Measurements from ENCODE around the gene KEAP1.
A peak's percentile ranks its signal among the peaks of the same experiment; 100 is the strongest.
"Not testable (repeated sequence)": the region's sequence is repeated elsewhere in the genome, so short reads cannot be mapped to it uniquely, and the experiment has no call there.

Gene KEAP1

GRCh38 chr19:10500247-10500592, 2.9 kb downstream of the KEAP1 start:
- FAIRE-seq (no peak), DNase-seq (ENCODE audit: insufficient read length, low spot score) (no peak)

- DNase-seq (ENCODE audit: insufficient read length, low spot score) (no peak), FAIRE-seq (no peak)
Observed at GRCh38 chr19:10499550-10500246, 3.5 kb downstream of the KEAP1 start.

- FAIRE-seq = no peak
Observed at GRCh38 chr19:10497371-10497770, 5.8 kb downstream of the KEAP1 start.

GRCh38 chr19:10491472-10492047, 11.6 kb downstream of the KEAP1 start:
- FAIRE-seq (no peak), DNase-seq (ENCODE audit: insufficient read length, low spot score) (no peak)

More at GRCh38 chr19:10497371-10497770, 5.8 kb downstream of the KEAP1 start:
- no peak for DNase-seq (ENCODE audit: insufficient read length, low spot score)

GRCh38 chr19:10486551-10486950, 16.6 kb downstream of the KEAP1 start:
- FAIRE-seq = no peak
- no peak for DNase-seq (ENCODE audit: insufficient read length, low spot score)

- FAIRE-seq (no peak), DNase-seq (ENCODE audit: insufficient read length, low spot score) (peak; percentile 59)
Observed at GRCh38 chr19:10478903-10479384, 24.2 kb downstream of the KEAP1 start.

- no peak for DNase-seq (ENCODE audit: insufficient read length, low spot score)
- no peak for FAIRE-seq
Observed at GRCh38 chr19:10478476-10478875, 24.7 kb downstream of the KEAP1 start.

- FAIRE-seq = no peak
- no peak for DNase-seq (ENCODE audit: insufficient read length, low spot score)
Observed at GRCh38 chr19:10474962-10475451, 28.1 kb downstream of the KEAP1 start.

GRCh38 chr19:10473192-10473591, 30.0 kb downstream of the KEAP1 start:
- no peak for FAIRE-seq

GRCh38 chr19:10471909-10472308, 31.2 kb downstream of the KEAP1 start:
- FAIRE-seq (no peak), DNase-seq (ENCODE audit: insufficient read length, low spot score) (peak; percentile 59)

More at GRCh38 chr19:10473192-10473591, 30.0 kb downstream of the KEAP1 start:
- DNase-seq (ENCODE audit: insufficient read length, low spot score) = no peak

- FAIRE-seq = no peak
- no peak for DNase-seq (ENCODE audit: insufficient read length, low spot score)
Observed at GRCh38 chr19:10468133-10468532, 35.0 kb downstream of the KEAP1 start.

- no peak for FAIRE-seq
Observed at GRCh38 chr19:10467104-10467706, 36.0 kb downstream of the KEAP1 start.

GRCh38 chr19:10464456-10464855, 38.7 kb downstream of the KEAP1 start:
- FAIRE-seq (no peak), DNase-seq (ENCODE audit: insufficient read length, low spot score) (no peak)

More at GRCh38 chr19:10467104-10467706, 36.0 kb downstream of the KEAP1 start:
- no peak for DNase-seq (ENCODE audit: insufficient read length, low spot score)

GRCh38 chr19:10462557-10462956, 40.6 kb downstream of the KEAP1 start:
- DNase-seq (ENCODE audit: insufficient read length, low spot score) (no peak), FAIRE-seq (no peak)

- not testable (repeated sequence) for FAIRE-seq; DNase-seq (ENCODE audit: insufficient read length, low spot score)
Observed at GRCh38 chr19:10462042-10462441, 41.1 kb downstream of the KEAP1 start.

GRCh38 chr19:10461047-10461949, 41.9 kb downstream of the KEAP1 start:
- peak; percentile 86 for DNase-seq (ENCODE audit: insufficient read length, low spot score)
- peak; percentile 89 for FAIRE-seq

- FAIRE-seq (no peak), DNase-seq (ENCODE audit: insufficient read length, low spot score) (no peak)
Observed at GRCh38 chr19:10460714-10461046, 42.5 kb downstream of the KEAP1 start.

GRCh38 chr19:10458733-10459132, 44.4 kb downstream of the KEAP1 start:
- not testable (repeated sequence) for DNase-seq (ENCODE audit: insufficient read length, low spot score); FAIRE-seq

- no peak for DNase-seq (ENCODE audit: insufficient read length, low spot score)
- FAIRE-seq = no peak
Observed at GRCh38 chr19:10454267-10454666, 48.9 kb downstream of the KEAP1 start.

- no peak for FAIRE-seq
- no peak for DNase-seq (ENCODE audit: insufficient read length, low spot score)
Observed at GRCh38 chr19:10453852-10454251, 49.3 kb downstream of the KEAP1 start.

Data from HTR-8/SVneo (cell line).